Posterior vena cava (tissue), 2 donors: ENCODE results near the gene TESPA1. TPM values are rescaled to one million over a fixed set of nuclear protein-coding genes. Genes with fewer than 3 reads are reported as not detected.
"Not testable (repeated sequence)": the region's sequence is repeated elsewhere in the genome, so short reads cannot be mapped to it uniquely, and the experiment has no call there.

Experiments
- DNase-seq: peaks from one replicate; pipeline ENCODE4 v3.0.0-alpha.2; 2020; ENCODE audit warnings: low spot score
- intact Hi-C, 2 donors: fragments of 100-400 bp; cut with DNase I; formaldehyde crosslinking; loops; one replicate each; pipeline versions ENCODE4 v1.14.1 to v1.14.2; 2022 to 2023
- total RNA-seq, 2 donors: library from RNA; stranded (reverse); fragmentation: NEBNext Ultra II Directional; extraction: Animal tissue kit (Norgen Biotek cat#: 25700); gene quantifications; one replicate each; pipeline ENCODE4 v1.2.1, GENCODE V29; 2021
- donor health status: DM: yes; HTN: yes; CAD: no.
- donor health status: DM: yes; HTN: yes; CAD: no.

The TESPA1 gene
- total RNA-seq, 2 donors from 2014 or later, result 1.00 to 3.3 TPM

DNA sequence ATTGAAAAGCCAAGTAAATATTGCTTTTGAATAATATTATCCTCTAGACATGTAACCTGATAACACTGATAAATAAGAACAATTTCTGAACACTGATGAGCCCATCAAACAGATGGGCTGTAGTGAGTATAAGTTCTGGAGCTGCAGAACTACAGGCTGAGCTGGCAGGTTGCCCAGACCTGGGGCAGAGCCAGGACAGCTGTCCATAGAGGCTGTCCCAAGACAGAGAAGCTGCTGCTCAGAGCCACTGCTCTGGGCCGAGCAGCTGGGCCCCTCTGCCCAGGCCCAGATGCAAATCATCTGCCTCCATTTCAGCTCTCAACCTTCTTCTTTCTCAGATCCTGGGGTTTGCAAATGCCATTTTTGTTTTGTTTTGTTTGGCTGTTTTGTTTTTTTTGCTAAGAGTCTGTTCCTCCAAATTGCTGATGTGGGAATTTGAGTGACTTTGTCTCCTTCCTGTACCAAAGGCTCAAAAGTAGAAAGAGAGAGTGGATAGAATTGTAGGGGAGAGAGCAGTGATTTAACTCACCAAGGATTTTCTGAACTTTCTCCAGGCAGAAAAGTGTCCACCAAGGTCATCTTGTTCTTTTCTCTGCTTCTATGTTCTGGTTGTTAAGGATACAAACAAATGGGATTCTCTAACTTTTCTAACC lies 4.0 kb upstream of the TESPA1 start:
- peak; percentile 91 for DNase-seq
- intact Hi-C loops, result no loop called here

DNA sequence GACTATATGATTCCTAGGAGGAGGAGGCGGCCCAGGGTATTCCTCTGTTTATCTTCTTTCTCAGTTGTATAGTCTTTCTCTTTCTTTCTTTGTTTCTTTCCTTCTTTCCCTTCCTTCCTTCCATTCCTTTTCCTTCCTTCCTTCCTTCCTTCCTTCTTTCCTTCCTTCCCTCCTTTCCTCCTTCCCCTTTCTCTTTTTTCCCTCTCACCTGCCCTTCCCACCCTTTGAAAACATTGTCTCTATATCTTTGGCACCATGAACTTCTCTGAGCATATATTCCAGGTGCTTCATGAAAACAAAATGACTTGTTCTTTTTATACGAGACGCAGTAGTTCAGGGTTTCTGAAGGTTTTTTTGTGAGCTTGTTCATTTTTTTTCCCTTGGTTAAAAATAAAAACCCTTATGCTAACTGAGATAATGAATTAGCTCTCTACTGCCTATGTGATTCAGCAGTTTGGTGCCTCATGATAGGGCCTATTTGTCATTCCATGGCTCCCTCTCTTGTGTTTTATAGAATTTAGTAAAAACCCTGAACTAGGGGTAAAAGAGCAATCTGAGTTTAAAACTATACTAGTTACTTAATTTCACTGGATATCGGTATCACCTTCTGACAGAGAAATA lies 3.2 kb upstream of the TESPA1 start:
- intact Hi-C loops, result no loop called here
- DNase-seq, result no peak

DNA sequence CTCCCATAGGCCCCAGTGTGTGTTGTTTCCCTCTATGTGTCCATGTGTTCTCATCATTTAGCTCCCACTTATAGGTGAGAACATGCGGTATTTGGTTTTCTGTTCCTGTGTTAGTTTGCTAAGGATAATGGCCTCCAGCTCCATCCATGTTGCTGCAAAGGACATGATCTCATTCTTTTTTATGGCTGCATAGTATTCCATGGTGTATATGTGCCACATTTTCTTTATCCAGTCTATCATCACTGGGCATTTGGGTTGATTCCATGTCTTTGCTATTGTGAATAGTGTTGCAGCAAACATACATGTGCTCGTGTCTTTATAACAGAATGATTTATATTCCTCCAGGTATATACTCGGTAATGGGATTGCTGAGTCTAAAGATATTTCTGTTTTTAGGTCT lies 2.2 kb upstream of the TESPA1 start:
- intact Hi-C loops, DNase-seq: not testable (repeated sequence)

DNA sequence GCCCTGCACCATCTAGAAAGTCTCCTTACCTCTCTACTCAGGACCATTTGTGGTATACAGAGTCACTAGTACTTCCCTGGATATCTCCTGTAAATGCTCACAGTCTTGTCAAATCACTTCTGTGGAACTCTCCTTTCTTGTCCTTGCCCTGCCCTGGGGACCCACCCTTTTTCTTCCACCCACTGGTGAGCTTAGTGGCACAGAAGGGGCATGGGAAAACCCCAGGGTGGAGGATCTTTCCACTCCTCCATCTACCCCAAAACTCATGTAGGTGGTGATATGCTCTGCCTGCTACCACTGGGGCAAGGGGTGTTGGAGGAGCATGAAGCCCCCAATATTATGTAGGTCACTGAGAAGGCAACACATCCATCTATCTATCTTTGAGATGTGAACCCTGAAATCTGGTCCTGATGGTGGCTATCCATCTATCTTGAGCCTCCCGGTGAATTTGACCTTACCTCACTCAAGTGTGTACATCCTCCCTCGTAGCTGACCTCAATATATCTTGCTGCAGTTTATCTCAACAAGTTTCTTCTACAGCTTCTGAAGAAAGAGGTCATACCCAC lies 943 bp downstream of the TESPA1 start:
- intact Hi-C loops, result no loop called here

DNA sequence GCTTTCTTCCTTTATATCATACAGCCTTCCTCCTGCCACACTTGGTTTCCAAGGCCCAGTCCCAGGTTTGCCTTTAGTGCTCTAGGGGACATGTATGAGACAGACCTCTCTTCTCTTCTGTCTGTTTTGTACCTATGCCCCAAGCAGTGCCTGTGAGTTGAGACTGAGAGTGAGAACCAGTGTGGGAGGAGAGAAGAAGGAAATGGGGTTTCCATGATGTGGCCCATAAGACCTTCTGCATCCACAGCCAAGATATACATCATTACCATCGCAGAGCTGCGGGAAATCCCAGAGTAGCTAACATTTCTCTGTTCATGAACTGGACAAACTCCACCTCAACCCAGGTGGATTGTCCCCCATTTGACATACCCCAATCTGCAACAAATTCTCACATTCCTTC lies 2.8 kb downstream of the TESPA1 start:
- intact Hi-C loops, result no loop called here

More for the DNA sequence above, 943 bp downstream of the TESPA1 start:
- no peak for DNase-seq

DNA sequence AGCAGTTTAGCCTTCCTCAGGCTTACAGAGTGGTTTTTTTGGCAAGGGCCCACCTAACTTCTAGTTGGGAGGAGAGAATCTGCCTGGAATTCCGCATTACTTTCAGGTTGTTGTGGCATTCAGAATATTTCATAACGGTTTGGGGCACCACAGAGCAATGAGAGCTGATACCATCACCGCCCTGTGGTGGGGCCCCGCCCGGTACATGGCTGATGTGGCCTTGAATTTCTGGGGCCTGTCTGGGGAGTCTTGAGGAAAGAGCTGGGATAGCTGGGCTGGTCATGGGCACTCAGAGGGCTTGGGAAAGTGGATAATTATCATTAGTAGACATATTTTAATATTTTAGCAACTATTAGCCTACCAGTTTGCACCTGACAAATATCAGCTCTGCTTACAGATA lies 4.2 kb downstream of the TESPA1 start:
- intact Hi-C loops, result no loop called here

More for the DNA sequence above, 2.8 kb downstream of the TESPA1 start:
- DNase-seq, result no peak

DNA sequence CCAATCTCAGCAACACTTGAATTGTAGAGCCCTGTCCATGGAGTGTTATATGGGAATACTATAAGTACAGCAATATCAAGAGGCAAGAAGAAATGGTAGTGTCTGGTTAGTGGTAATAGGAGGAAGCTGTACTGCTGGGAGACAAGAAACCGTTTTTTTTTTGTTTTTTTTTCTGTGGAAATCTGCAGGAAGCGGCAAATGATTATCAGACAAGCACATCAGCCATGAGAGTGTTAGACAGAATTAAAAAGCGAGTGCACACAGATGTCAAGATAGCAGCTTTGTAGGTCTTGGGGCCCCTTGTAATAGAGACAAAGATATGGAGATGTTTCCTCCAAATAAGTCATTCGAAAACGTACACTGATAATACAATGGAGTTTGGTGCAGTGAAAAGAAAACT lies 6.7 kb downstream of the TESPA1 start:
- DNase-seq, result no peak
- intact Hi-C loops, result no loop called here

More for the DNA sequence above, 4.2 kb downstream of the TESPA1 start:
- no peak for DNase-seq

DNA sequence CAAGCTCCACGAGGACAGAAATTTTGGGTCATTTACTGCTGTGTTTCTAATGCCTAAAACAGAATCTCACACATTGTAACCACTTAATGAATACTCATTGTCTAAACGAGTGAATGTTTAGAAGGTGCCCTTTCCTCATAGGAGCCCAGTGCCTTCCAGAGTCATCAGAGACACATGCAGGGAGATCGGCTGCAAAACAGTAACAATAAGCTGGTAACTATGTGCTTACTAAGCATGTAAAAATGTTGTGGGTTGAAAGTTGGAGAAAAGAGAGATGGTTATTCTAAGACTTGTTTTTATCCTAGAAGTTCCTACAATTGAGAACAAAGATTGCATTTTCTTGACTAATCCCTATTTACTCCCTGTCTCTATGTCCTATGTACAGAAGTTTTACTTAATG lies 7.4 kb downstream of the TESPA1 start:
- no peak for DNase-seq
- intact Hi-C loops, result no loop called here

DNA sequence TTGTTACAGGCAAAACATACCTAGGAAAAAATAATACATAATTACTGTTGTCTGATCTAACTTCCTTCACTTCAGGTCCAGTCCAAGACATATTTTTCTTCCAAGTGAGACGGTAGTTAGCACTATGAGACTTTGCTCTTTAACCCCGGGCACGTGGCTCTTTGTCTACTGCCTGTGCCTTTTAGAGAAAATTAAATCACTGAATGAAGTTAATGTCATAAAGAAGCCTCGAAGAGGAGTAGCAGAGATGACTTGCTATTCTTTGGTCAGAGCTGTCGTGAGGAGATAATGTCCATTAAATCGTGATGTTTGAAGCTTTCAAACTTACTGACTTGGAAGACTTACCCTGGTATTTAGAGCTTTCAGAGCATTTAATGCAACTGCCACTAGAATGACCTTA lies 8.7 kb downstream of the TESPA1 start:
- no peak for DNase-seq
- intact Hi-C loops, result no loop called here

DNA sequence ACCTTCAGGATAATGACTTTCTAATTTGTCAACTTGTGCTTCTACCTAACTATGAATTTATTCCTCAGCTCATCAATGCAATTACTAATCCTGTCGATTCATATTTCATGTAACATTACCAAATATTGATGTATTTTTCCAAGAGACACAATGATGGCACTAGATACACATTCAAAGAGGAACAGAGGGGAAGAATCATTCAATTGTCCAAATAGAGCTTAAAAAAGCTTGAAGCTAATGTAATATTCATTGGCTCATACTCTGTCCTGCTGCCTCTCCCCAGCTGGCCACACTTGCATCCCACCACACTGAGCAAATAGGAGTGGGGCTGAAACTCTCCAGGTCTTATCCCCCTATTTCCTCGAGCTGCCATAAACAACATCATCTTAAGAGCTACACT lies 9.3 kb downstream of the TESPA1 start:
- intact Hi-C loops, result no loop called here
- no peak for DNase-seq

DNA sequence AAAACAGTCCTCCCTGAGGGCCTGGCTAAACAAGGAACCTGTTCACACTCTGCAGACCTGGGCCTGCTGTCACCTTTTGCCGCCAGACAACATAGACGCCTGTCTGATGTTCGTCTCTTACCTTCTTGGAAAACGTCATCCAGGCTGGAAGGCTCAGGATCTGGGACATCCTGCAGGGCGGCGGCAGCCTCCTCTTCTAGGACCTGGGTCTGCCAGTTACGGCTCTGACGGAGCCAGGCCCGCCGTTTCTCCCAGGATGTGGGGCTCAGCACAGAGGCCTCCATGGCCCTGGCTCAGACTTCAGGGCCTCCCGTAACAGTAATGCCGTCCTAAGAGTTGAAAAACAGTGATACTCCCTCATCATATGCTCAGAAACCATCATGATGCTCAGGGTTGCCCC lies 10.3 kb downstream of the TESPA1 start:
- DNase-seq, result no peak
- intact Hi-C loops, result no loop called here

DNA sequence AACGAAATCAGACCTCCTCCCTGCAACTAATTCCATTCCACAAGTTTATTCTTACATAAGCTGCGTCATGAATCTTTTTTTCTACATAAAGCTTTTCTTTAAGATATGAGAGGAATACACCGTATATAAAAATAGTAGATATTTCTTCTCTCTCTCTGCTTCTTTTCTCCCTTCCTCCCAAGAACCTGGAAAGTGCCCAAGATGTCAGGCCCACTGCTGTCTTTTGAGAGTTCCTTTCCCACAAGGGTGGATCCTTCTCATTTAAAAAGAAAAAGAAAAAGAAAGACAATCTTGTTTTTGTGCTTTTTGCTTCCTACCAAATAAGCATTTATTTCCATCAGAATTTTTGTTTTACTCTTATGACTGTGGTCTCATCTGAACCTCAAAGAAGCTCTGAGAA lies 11.0 kb downstream of the TESPA1 start:
- no peak for DNase-seq
- intact Hi-C loops, result no loop called here

DNA sequence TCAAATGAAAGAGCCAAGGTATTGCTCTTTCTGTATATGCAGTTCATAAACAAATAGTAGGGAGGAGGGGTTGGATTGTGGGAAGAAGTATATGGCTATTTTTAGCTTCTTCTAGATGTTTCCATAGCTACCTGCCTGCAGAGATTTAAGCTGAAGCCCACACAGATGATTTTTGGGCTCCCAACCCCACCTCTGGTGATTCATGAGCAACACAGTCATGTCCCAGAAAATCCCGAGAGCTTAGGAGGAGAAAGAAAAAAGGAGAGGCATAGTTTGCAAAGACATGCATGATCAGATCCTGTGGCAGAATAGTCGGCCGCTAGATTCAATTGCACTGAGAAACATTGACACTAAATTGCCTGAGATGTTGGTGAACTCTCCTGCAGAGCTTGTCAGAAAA lies 13.8 kb downstream of the TESPA1 start:
- DNase-seq, result no peak
- intact Hi-C loops, result no loop called here

DNA sequence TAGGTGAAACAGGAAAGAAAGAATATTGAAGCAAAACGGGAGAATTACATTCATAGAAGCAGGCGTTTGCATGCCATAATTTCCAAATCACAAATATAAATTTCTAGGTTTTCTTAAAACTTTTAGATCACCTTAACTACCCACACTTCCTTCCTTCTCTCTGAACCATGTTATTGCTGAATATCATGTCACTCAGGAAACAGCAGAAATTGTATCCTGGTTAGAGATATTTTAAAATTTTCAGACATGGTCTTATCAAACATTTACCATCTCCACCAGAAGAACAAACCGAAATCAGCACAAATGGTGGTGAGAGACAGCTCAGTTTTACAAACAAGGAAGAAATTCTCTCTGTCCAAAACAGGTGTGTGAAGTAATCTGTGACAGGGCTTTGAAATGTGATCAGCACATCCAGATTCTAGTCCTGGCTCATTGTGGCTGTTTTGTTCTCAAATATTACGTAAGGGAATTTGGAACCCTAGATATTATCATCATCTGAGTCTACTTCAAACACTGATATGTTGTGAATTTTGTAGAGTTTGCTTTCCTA lies 16.3 kb downstream of the TESPA1 start:
- intact Hi-C loops, result no loop called here
- DNase-seq, result no peak

DNA sequence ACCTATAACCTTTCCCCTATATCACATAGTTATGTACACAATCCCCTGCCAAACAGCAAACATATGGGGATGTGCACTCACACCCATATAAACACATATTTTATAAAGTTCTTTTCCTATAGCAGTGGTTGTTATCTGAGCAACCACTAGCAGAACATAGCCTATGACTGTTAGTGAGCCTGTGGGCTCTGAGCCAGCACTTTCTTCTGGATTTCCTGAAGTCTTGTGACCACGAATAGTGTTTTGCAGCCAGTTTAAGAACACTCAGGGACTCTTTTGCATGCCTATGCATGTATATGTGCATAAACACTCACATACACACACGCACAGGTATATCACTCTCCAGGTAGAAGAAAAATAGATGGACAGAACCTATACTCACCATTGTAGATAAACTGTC lies 17.1 kb downstream of the TESPA1 start:
- no peak for DNase-seq
- intact Hi-C loops, result no loop called here

DNA sequence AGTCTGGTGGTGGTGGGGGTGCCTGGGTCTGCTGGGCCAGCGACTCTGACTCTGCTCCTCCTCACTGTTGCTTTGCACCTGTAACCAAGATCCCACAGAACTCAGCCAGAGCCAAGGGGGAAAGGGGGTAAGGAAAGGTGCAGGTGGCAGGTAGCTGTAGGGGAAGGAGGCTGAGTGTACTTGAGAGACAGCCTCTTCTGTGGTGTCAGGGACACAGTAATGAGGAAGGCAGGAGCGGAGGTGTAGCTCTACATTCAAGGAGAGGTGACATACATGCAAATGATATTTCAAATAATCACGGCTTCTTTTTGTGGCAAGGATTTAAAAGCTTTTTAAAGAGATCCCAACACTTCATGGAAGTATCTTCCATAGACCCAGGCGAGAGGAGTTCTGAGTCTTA lies 23.4 kb downstream of the TESPA1 start:
- DNase-seq, result no peak
- intact Hi-C loops, result no loop called here

DNA sequence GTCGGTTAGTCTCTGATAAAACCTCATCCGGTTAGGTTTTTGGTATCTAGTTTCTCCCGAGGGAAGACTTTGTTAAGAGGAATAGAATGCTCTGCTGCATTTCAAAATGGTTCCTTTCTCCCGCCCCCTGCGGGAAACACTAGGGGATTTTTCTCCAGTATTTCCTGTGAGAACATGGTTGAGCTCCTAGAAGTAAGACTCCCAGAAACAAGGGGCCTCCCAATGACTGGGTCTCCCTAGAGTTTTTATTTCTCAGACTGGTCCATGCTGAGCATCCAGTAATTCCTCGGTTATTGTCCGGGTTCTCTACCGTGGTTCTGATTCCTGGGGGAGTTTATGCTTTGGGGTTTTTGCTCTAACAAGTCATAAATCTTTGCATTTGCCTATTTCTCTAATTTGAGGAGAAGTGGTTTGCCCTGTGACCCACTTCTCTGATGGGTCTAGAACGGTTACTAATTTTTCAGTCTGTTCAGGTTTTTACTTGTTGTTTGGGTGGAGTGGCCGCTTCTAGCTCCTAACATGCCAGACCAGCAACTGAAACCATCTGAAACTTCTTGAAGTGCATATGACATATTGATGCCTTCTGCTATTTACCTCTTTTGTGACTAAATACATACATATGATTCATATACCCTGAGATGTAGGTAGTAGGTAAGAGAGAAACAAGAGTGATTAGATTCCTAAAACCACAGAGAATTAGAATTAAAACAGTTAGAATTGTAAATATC lies 25.1 kb downstream of the TESPA1 start:
- no peak for DNase-seq
- intact Hi-C loops, result loop anchor here in 1 of 2 donors (10.0 kb wide), 1 partner anchor 365 kb away; no protein-coding TSS in a partner anchor

DNA sequence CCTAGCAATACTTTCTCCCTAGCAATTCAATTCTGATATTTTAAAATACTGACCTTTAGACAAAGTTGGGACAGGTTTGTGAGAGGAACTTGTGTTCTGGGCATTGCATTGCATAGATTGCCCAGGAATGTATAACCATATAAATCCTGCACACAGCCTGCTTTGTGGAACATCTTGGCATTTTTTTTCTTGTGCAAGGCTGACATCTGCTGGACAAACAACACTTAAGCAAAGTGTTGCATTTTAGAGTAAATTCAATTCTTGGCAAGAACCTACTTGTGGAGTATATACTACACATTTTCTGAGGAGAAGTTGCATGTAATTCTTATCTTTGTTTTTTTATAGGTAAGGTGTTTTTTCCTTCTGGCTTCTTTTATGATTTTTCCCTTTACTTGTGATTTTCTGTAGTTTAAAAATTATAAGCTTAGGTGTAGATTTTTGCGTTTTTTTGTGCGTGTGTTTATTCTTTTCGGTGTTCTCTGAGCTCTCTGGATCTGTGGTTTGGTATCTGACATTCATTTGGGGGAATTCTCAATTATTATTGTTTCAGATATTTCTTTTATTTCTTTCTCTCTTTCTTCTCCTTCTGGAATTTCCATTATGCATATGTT lies 26.4 kb downstream of the TESPA1 start:
- intact Hi-C loops, result loop anchor here in 1 of 2 donors (10.0 kb wide), 1 partner anchor 363 kb away; no protein-coding TSS in a partner anchor
- no peak for DNase-seq

DNA sequence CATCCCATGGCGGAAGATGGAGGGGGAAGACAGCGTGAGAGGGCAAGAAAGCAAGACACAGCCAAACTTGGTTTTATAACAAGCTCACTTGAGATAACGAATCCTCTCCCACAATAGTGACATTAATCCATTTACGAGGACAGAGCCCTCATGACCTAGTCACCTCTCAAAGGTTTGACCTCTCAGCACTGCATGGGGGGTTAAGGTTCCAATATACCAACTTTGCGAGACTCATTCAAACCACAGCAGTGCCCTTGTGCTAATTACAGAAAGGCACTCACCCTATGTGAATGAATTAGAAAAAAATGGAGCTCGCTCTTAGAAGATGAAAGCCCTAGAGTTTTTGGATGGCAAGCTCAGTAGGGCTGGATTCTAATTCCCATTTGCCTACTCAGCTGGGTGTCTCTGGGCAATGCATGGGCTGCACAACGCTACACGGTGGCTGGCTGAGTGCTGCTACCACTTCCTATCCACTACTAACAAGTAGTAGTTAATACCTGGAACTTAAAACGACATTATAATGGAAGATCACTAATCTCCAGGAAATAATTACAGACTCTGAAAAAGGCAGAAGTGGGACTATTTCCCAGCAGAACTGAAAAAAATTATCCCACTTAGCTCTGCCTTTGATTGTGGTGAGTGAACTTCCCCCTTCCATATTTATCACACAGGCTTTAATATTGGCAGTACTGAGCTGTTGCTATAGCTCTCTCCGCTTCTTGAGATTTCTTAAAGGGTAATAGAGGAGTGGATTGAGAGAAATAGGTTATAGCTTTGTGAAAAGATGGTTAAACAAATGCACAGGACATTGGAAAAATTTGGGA lies 27.5 kb downstream of the TESPA1 start:
- DNase-seq, result no peak
- intact Hi-C loops, result loop anchor here in 1 of 2 donors (10.0 kb wide), 1 partner anchor 362 kb away; no protein-coding TSS in a partner anchor
